Measurements from ENCODE around the gene PARD3.

The PARD3 gene

GRCh38 chr10:34080485-34081346 lies 734.4 kb downstream of the PARD3 start:
- no peak for DNase-seq (ENCODE audit: extremely low read depth, insufficient read length)
- H3K27me3 ChIP-seq (replicated peaks; ENCODE audit: control insufficient read depth, insufficient read depth, low read length), result no peaks in the 10 kb centered on the region

DNA sequence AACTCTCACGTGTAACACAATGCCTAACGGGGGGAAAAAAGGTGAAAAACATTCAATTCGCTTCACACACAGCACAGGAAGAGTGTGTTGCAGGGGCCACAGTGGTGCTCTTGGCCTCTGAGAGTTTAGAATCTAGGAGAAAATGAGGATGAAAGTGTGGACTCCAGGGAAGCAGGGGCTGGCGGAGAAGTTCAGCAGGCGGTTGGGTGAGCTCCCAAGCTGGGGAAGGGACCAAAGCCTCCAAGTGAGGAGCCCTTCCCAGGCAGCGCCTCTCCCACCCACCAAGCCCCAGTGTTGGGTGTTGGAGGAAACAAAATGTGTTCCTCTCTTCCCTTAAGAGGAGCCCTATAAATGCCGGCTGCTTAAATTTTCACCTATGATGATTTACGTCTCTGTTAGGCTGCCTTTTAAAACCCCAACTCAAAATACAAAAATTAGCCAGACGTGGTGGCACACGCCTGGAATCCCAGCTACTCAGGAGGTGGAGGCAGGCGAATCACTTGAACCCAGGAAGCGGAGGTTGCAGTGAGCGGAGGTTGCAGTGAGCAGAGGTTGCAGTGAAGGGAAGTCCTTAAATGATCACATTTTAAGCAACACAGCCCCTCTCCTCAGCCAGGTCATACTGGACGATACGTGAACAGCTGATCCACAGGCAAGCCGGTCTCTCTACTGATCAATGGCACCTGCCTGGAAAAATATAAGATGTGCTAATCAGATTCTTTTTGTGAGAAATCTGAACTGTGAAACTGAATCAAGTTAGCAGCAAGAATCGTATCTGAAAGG lies 735.2 kb downstream of the PARD3 start:
- TF ChIP-seq, protein P1, sequence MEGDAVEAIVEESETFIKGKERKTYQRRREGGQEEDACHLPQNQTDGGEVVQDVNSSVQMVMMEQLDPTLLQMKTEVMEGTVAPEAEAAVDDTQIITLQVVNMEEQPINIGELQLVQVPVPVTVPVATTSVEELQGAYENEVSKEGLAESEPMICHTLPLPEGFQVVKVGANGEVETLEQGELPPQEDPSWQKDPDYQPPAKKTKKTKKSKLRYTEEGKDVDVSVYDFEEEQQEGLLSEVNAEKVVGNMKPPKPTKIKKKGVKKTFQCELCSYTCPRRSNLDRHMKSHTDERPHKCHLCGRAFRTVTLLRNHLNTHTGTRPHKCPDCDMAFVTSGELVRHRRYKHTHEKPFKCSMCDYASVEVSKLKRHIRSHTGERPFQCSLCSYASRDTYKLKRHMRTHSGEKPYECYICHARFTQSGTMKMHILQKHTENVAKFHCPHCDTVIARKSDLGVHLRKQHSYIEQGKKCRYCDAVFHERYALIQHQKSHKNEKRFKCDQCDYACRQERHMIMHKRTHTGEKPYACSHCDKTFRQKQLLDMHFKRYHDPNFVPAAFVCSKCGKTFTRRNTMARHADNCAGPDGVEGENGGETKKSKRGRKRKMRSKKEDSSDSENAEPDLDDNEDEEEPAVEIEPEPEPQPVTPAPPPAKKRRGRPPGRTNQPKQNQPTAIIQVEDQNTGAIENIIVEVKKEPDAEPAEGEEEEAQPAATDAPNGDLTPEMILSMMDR (IDR thresholded peaks at IDR 0.05; ENCODE audit: insufficient read depth, low read length, poor library complexity, severe bottlenecking), result no peak
- no peaks in the 10 kb centered on the region for H3K27me3 ChIP-seq (replicated peaks; ENCODE audit: control insufficient read depth, insufficient read depth, low read length)
- DNase-seq (ENCODE audit: extremely low read depth, insufficient read length), result no peak
- H3K36me3 ChIP-seq (ENCODE audit: control insufficient read depth, insufficient read depth, low read length), result no peaks in the 10 kb centered on the region
- no peak overlapping the region for H3K4me3 ChIP-seq (replicated peaks; ENCODE audit: low read depth, low read length)

More at GRCh38 chr10:34080485-34081346, 734.4 kb downstream of the PARD3 start:
- H3K36me3 ChIP-seq (ENCODE audit: control insufficient read depth, insufficient read depth, low read length), result no peaks in the 10 kb centered on the region
- H3K4me3 ChIP-seq (replicated peaks; ENCODE audit: low read depth, low read length), result no peak overlapping the region
- TF ChIP-seq, protein P1 (IDR thresholded peaks at IDR 0.05; ENCODE audit: insufficient read depth, low read length, poor library complexity, severe bottlenecking), result no peak

DNA sequence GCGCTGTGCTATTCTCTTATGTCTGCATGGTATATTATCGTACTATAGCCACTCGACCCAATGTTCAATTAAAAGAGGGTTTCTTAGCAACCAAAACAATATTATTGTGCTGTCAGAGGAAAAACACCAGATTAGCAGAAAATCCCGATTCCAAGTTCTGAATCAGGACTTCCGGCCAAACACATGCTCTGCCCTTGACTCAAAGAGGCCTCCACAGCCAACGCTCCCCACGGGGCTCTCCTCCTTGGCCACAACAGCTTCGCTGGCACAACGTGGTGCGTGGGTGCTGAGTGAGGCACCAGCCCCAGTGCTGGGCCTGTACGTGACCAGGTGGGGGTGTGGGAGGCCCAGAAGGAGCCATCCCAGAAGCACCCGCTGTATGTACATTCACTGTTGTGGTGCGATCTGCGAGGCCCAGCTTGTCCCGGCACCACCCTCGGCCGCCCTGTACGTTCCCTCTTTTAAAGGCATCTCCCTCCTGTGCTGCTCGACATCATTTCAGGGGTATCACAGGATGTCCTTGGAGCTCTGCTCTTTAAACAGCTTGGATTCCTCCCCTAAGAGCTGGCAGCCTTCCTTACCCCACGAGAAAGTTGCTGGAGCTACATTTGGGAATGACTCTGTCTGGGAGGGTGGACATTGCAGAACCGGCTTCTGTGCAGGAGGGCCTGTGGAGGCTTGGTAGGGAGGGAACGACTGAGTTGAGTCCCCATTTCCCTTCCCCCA lies 736.2 kb downstream of the PARD3 start:
- TF ChIP-seq, protein P1 (IDR thresholded peaks at IDR 0.05; ENCODE audit: insufficient read depth, low read length, poor library complexity, severe bottlenecking), result no peak
- H3K36me3 ChIP-seq (ENCODE audit: control insufficient read depth, insufficient read depth, low read length), result no peaks in the 10 kb centered on the region
- H3K27me3 ChIP-seq (replicated peaks; ENCODE audit: control insufficient read depth, insufficient read depth, low read length), result no peaks in the 10 kb centered on the region
- H3K4me3 ChIP-seq (replicated peaks; ENCODE audit: low read depth, low read length), result no peak overlapping the region
- DNase-seq (ENCODE audit: extremely low read depth, insufficient read length), result no peak

- no peaks in the 10 kb centered on the region for H3K36me3 ChIP-seq (ENCODE audit: control insufficient read depth, insufficient read depth, low read length)
- H3K4me3 ChIP-seq (replicated peaks; ENCODE audit: low read depth, low read length), result no peak overlapping the region
- DNase-seq (ENCODE audit: extremely low read depth, insufficient read length), result no peak
- TF ChIP-seq, protein P1 (IDR thresholded peaks at IDR 0.05; ENCODE audit: insufficient read depth, low read length, poor library complexity, severe bottlenecking), result no peak
- H3K27me3 ChIP-seq (replicated peaks; ENCODE audit: control insufficient read depth, insufficient read depth, low read length), result no peaks in the 10 kb centered on the region
Measured at GRCh38 chr10:34078017-34078744, 736.9 kb downstream of the PARD3 start.

GRCh38 chr10:34076443-34076842 lies 738.7 kb downstream of the PARD3 start:
- DNase-seq (ENCODE audit: extremely low read depth, insufficient read length), result no peak
- TF ChIP-seq, protein P1 (IDR thresholded peaks at IDR 0.05; ENCODE audit: insufficient read depth, low read length, poor library complexity, severe bottlenecking), result no peak
- Histone ChIP-seq H3K27me3 (replicated peaks; ENCODE audit: control insufficient read depth, insufficient read depth, low read length) (no peaks in the 10 kb centered on the region), H3K36me3 (ENCODE audit: control insufficient read depth, insufficient read depth, low read length) (no peaks in the 10 kb centered on the region), H3K4me3 (replicated peaks; ENCODE audit: low read depth, low read length) (no peak overlapping the region)

Measured in GM06990 (cell line).